Renal cortical epithelial cell (primary cell): ENCODE data around the gene FLRT2. TPM values are rescaled to one million over a fixed set of nuclear protein-coding genes. Genes with fewer than 3 reads are reported as not detected.
A peak's percentile ranks its signal among the peaks of the same experiment; 100 is the strongest.

Experiments
- DNase-seq: peaks from one replicate; pipeline ENCODE4 v3.0.0-alpha.2; 2011; ENCODE audit warnings: low read depth
- total RNA-seq: library from RNA; depleted of rRNA; stranded (reverse); fragments of >200 nt; gene quantifications from 2 replicates; pipeline ENCODE4 v1.2.3, GENCODE V29; 2014

FLRT2 gene
- total RNA-seq, 1 donor from 2014 or later = 0.55 TPM

- DNase-seq = no peak
These were observed 66.6 kb downstream of the FLRT2 start for GRCh38 chr14:85596562-85596961.

- DNase-seq = no peak
These were observed 67.8 kb downstream of the FLRT2 start for GRCh38 chr14:85597701-85598100.

- DNase-seq = no peak
These were observed 70.0 kb downstream of the FLRT2 start for GRCh38 chr14:85599939-85600338.

GRCh38 chr14:85601246-85601645 lies 71.3 kb downstream of the FLRT2 start:
- no peak for DNase-seq

- DNase-seq = no peak
These were observed 71.7 kb downstream of the FLRT2 start for GRCh38 chr14:85601690-85602089.

GRCh38 chr14:85602345-85602744 lies 72.4 kb downstream of the FLRT2 start:
- no peak for DNase-seq

- no peak for DNase-seq
These were observed 74.1 kb downstream of the FLRT2 start for GRCh38 chr14:85604021-85604420.

GRCh38 chr14:85604714-85605113 lies 74.8 kb downstream of the FLRT2 start:
- DNase-seq = no peak

GRCh38 chr14:85607651-85608081 lies 77.7 kb downstream of the FLRT2 start:
- peak; percentile 83 for DNase-seq

GRCh38 chr14:85613496-85613895 lies 83.6 kb downstream of the FLRT2 start:
- no peak for DNase-seq

- DNase-seq = no peak
These were observed 86.5 kb downstream of the FLRT2 start for GRCh38 chr14:85616386-85616885.

GRCh38 chr14:85616886-85617285 lies 86.9 kb downstream of the FLRT2 start:
- DNase-seq = no peak

- no peak for DNase-seq
These were observed 87.8 kb downstream of the FLRT2 start for GRCh38 chr14:85617791-85618190.

- DNase-seq = no peak
These were observed 88.4 kb downstream of the FLRT2 start for GRCh38 chr14:85618390-85618789.

GRCh38 chr14:85618978-85619377 lies 89.0 kb downstream of the FLRT2 start:
- DNase-seq = no peak

GRCh38 chr14:85619851-85620250 lies 89.9 kb downstream of the FLRT2 start:
- DNase-seq = no peak

GRCh38 chr14:85620947-85621346 lies 91.0 kb downstream of the FLRT2 start:
- no peak for DNase-seq

- no peak for DNase-seq
These were observed 92.2 kb downstream of the FLRT2 start for GRCh38 chr14:85622106-85622505.

- no peak for DNase-seq
These were observed 93.2 kb downstream of the FLRT2 start for GRCh38 chr14:85622986-85623685.

GRCh38 chr14:85625925-85626585 lies 96.1 kb downstream of the FLRT2 start:
- no peak for DNase-seq

GRCh38 chr14:85634205-85634604 lies 104.3 kb downstream of the FLRT2 start:
- DNase-seq = no peak

GRCh38 chr14:85644211-85644610 lies 114.3 kb downstream of the FLRT2 start:
- no peak for DNase-seq

- no peak for DNase-seq
These were observed 123.1 kb downstream of the FLRT2 start for GRCh38 chr14:85653029-85653428.
